Measurements from ENCODE around the gene GNG2.

GNG2 gene

DNA sequence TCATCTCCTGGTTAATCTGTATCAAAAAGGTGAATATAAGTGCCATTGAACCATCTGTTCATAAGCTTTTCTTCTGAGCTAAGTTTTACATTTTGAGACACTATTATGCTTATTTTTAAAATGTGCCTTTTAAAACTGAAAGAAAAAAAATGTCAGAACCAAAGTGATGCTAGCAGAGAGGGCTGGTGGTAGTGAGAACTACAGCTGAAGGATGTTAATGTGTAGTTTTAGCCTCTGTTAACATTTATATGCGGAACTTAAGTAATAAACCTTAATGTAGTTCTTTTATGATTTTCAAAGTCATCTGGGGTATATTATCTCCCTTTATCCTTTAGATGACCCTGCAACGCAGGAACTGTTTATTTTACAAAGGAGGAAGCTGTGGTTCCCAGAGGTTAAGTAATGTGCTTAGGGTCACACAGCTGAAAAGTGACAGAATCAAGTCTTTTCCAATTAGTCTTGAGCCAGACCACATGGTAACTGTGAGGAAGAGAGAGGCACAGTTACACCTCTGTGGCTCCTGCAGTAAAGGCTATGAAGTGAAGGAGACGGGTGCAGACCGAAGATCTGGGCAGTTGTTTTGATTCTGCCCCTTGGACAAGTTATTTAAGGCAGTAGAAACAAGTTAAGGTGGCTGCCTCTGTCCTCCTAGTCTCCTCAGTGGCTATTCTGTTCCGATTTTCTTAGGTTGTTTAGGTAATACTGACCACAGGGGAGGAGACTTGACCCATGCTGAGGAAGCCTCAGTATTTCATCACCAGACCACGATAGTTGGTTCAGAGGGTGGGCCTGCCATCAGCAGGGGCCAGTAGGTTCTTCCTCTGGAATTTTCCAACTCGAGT is 23.9 kb downstream of the GNG2 start:
- no peak for DNase-seq (ENCODE audit: extremely low read depth in 1 of 2, low read depth in 1 of 2)

DNA sequence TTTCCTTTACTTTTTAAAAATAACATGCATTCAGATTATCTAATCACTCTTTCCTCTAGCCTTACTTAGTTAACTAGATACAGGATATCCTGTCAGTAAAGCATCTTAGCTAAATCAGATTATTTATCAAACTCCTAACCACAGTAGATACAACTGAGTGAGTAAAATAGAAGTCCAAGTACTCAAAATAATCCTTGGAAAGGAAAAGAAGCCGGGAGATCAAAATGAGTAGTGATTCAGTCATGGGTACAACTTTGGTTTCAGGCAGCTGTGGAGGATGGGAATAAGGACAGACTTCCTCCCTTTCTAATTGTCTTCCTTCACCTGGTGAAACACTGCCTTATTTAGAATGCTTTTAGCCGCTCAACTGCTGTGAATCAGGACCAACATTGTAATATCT is 29.4 kb downstream of the GNG2 start:
- DNase-seq (ENCODE audit: extremely low read depth in 1 of 2, low read depth in 1 of 2) = no peak

DNA sequence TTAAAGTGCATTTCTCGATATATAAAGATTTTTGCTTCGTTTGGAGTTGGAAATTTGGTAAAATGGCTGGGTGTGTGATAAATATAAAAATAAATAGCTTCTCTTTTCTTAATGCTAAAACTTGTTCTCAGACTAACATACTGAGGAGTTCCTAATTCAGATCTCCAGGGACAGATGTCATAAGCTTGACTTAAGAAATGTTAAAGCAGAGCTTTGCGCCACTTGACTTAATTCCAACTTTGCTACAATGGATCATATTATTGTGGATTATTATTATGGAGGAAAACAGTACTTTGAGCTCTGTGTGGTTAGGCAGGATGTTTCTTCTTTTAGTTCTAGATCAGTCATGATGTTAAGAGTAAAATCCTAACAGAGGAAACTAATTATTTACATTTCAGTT is 33.8 kb downstream of the GNG2 start:
- no peak for DNase-seq (ENCODE audit: extremely low read depth in 1 of 2, low read depth in 1 of 2)

DNA sequence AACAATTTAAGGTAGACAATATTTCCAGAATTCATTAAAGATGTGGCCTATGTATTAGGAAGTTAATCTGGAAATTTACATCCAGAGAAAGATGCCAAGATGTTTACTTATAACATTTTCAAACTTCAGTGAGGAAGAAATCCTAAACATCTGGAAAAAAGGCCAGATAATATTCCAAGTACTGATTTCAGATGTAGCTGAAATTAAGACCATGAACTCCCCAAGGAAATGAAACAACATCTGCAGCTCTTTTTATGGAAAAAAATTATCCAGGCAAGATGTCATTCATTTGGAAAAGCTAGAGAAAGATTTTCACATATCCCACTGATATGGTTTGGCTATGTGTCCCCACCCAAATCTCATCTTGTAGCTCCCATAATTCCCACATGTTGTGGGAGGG is 35.0 kb downstream of the GNG2 start:
- DNase-seq (ENCODE audit: extremely low read depth in 1 of 2, low read depth in 1 of 2) = no peak

DNA sequence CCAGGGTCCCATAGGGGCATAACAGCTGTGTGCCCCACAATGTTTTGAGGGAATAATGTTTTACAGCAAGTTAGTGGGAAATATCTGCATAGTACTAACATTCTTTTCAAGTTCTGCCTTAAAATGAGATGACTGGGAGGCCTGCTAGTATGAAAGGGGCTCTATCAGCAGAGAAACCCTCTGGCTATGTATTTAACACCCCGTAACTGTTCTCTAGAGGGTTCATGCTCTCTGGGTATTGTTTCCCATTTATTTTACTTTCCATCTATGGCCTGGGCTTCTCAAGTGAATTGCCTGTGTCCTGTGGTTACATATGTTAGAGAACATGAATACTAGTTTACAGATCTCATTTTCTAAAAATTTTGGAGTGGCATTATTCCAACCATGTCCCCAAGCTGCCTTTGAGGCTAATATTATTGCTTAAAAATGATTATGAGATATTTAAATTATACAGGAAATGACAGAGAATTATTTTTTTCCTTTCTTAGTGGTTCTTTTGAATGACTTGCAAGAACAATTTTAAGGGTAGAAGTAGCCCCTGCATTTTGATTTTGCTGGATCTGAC is 37.5 kb downstream of the GNG2 start:
- no peak for DNase-seq (ENCODE audit: extremely low read depth in 1 of 2, low read depth in 1 of 2)

DNA sequence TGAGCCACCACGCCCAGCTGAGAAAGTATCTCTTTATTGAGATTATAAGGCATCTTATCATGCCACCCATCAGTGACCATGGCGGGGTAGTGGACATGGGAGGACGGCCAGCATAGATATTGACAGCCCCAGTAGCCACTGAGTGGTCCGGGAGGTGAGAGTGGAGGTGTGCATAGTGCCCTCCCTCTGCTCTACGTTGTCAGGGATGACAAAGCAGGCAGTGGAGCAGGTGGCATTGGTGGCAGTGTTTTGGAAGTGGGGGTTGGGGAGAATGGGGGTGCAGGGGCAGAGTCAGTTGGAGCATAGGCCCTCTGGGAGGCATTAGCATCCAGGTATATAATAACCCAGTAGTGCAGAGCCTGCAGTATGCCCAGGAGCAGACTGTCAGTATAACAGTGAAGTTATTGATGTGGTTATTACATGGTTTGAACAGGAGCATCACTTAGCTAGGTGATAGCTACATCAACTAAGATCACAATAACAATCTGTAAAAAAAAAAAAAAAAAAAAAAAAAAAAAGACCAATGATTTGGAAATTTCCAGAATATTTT is 41.1 kb downstream of the GNG2 start:
- no peak for DNase-seq (ENCODE audit: extremely low read depth in 1 of 2, low read depth in 1 of 2)

DNA sequence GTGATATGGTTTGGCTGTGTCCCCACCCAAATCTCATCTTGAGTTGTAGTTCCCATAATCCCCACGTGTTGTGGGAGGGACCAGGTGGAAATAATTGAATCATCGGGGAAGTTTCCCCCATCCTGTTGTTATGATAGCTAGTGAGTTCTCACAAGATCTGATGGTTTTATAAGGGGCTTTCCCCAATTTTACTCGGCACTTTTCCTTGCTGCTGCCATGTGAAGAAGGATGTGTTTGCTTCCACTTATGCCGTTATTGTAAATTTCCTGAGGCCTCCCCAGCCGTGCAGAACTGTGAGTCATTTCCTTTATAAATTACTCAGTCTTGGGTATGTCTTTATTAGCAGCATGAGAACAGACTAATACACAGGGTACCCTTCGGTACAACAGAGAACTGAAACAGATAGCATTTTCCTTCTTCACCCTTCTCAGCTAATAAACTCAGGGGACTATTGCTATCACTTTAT is 45.3 kb downstream of the GNG2 start:
- DNase-seq (ENCODE audit: extremely low read depth in 1 of 2, low read depth in 1 of 2) = peak; percentile 25 to 33

DNA sequence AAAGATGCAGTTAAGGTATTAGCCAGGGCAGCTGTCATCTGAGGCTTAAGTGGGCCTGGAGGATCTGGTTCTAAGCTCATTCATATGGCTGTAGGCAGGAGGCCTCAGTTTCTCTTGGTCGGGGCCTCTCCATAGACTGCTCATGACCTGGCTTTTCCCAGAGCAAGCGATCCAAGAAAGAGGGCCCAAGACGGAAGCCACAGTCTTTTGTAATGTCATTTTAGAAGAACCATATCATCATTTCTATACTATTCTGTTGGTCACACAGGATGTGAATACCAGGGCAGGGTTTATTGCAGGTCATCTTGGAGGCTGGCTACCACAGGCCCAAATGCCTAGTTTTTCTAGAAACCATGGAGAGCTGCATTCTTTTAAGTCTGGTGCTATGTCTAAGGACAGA is 47.7 kb downstream of the GNG2 start:
- no peak for DNase-seq (ENCODE audit: extremely low read depth in 1 of 2, low read depth in 1 of 2)

DNA sequence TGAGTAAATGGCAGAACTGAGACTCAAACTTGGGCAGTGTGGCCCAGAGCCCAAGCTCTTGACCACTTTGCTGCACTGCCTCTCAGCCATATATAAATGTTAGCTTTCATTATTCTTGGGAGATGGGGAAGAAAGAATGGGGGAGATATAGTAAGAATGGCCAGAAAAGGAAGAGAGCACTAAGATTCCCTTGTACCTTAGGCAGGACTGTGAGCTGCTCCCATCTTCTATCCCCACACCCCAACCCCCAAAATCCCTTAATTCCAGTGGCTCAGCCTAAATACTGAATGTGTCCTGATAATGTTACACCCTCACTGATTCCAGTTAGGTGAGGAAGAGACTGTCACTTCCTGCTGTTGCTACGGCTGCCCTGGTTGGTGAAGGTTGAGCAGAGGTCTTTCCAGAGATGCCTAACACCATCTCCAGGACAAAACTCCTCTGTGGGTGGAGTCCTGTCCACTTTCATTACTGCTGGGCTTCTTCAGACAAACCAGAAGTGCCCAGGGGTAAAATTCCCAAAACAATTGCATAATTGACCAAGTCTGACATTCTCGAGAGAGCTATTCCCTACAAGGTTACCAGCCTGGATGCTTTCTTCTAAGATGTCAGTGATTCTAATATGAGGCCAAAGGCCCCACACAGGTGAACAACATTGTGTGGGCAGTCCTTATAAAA is 51.8 kb downstream of the GNG2 start:
- DNase-seq (ENCODE audit: extremely low read depth in 1 of 2, low read depth in 1 of 2) = no peak

DNA sequence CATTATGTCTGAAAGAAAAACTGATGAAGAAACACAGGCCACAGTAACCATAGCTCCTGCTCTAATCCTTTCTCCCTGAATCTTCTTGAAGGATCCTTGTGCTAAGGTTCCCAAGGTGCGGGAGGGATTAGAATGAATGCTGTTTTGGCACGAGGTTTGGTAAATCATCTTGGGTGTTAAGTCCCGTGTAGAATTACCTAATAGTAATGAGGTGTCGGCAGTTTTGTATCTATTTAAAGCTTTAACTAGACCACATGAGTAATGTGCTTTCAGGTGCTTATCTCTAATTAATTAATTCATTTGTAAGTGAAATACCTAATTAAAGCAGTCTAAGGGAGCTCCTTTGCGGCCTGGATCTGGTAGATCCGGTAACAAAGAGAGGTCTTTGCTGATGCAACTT is 53.9 kb downstream of the GNG2 start:
- DNase-seq (ENCODE audit: extremely low read depth in 1 of 2, low read depth in 1 of 2) = no peak

DNA sequence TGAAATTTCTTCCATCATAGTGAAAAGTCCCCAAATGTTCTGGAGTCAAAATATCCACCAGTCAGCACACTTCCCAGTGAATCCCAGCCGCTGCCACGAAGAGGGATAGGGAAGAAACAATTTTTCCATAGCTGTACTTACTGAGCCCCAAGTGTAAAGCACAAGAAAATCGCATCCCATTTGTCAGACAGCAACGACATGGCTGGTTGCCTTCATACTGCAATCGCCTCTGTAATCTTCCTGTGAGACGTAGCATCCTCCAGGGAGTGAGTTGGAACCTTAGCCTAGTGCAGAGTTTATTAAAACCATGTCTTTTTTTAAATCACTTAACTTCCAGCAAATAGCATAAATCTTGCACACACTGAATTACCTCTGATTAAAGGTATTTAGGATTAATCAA is 56.8 kb downstream of the GNG2 start:
- no peak for DNase-seq (ENCODE audit: extremely low read depth in 1 of 2, low read depth in 1 of 2)

DNA sequence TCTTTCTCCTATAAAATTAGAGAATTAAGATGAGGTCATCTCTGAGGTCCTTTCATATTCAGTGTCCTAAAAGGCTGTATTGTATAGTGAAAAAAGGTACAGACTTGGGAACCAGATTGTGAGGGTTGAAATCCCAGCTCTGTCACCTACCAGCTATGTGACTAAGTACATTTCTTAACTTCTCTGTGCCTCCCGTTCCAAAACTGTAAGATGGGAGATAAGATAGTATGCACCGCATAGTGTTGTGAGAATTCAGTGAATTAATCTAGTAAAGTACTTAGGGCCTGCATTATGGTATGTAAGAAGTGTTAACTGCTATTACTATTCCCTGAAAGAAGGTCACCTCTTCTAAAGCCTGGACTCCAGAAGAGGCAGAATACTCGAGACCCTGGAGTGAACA is 60.6 kb downstream of the GNG2 start:
- DNase-seq (ENCODE audit: extremely low read depth in 1 of 2, low read depth in 1 of 2) = no peak

DNA sequence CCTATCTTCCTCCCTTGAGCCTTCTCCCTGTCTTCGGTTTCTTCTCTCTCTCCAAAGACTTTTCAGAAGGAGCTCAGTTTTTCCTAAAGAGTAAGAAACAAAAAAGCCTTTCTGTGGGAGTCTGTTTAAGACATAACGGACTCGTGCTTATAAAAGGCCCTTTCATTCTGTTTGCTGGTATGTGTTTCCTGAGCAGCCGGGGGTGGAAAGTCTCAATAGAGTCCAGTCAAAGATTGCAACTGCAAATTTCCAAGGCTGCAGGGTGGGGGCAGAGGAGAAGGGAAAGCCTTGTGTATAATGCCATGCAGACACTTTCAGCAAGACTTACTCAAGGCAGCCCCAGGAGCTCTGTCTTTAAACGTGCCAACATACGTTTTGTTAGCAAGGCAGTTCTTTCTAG is 62.2 kb downstream of the GNG2 start:
- no peak for DNase-seq (ENCODE audit: extremely low read depth in 1 of 2, low read depth in 1 of 2)

DNA sequence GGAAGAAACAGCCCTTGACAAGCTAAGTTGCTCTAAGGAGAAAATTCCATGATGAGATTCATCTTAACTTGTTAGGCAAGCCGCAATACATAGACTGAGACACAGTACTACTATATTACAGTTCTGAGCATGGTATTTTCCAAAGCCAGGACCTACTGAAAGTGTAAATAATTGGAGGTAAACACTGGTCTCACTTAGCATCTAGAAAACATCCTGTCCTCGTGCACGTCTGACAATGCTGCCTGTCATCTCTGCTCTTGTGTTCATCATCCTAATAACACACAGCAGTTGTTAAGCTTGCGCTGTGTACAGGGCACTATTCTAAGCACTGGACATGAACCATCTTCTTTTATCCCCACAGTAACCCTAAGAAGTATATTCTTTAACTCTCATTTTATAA is 64.2 kb downstream of the GNG2 start:
- DNase-seq (ENCODE audit: extremely low read depth in 1 of 2, low read depth in 1 of 2) = no peak

DNA sequence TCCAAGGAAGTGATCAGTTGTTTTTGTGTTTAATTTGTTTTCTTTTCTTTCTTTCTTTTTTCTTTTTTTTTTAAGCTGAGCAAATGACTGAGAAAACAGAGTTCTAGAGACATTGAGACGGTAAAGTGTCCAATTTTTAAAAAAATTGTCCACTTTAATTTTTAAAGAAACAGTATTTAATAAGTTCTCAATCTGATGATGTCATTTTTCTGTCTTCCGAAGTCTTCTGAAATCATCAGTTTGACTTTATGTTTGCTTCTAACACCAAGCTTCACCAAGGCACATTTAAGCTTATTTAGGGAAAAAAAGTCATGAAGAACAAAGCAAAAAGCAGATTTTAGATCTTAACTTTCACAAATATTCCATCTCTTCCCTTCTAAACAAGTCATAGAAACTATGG is 65.6 kb downstream of the GNG2 start:
- DNase-seq (ENCODE audit: extremely low read depth in 1 of 2, low read depth in 1 of 2) = no peak

DNA sequence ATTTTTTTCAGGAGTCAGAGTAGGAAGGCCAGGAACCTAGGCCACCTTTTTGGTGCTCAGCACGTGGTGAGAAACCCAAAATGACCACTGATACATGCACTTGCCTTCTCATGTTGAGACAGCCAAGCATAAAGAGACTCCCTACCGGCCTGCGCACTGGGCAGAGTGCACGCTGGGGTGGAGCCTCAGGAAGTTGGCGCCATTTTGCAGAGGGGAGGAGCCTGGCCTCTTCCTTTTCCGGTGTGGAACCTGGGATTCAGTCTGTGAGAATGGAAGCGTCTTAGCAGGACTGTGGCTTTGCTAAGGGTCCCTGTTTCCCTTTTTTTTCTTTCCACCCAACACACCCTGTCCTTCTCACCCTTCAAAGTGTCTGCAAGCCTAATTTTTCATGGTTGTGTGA is 66.0 kb downstream of the GNG2 start:
- no peak for DNase-seq (ENCODE audit: extremely low read depth in 1 of 2, low read depth in 1 of 2)

DNA sequence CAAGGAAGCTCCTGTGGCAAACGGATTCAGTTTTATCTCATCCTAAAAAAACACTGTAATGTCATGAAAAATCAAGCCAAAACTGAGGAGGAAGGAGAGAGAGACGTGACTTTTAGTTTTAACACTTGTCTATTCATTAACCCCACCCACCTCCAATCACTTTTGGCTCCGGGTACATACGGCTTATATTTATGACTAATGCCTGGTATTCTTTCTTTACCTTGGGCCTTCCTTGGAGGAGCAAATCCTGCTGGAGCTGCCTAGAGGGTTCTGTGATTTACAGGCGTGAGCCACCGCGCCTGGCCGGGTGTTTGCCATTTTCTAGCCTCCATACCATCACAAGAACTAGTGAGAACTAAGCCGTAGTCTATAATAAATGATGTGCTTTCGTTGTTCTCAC is 68.2 kb downstream of the GNG2 start:
- DNase-seq (ENCODE audit: extremely low read depth in 1 of 2, low read depth in 1 of 2) = no peak

DNA sequence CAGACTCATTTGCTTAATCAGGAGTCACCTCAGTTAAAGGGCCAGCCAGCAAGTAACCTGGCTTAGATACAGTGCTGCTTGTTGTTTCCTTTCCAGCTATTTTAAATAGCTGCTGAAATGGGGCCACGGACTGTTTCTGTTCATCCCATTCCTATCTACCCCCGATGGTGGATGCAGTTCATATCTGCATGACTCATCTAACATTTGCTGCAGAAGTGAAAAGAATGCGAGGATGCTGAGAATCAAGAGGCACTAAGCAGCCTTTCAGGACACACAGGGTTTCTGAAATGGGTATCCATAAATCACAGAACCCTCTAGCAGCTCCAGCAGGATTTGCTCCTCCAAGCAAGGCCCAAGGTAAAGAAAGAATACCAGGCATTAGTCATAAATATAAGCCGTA is 68.8 kb downstream of the GNG2 start:
- no peak for DNase-seq (ENCODE audit: extremely low read depth in 1 of 2, low read depth in 1 of 2)

DNA sequence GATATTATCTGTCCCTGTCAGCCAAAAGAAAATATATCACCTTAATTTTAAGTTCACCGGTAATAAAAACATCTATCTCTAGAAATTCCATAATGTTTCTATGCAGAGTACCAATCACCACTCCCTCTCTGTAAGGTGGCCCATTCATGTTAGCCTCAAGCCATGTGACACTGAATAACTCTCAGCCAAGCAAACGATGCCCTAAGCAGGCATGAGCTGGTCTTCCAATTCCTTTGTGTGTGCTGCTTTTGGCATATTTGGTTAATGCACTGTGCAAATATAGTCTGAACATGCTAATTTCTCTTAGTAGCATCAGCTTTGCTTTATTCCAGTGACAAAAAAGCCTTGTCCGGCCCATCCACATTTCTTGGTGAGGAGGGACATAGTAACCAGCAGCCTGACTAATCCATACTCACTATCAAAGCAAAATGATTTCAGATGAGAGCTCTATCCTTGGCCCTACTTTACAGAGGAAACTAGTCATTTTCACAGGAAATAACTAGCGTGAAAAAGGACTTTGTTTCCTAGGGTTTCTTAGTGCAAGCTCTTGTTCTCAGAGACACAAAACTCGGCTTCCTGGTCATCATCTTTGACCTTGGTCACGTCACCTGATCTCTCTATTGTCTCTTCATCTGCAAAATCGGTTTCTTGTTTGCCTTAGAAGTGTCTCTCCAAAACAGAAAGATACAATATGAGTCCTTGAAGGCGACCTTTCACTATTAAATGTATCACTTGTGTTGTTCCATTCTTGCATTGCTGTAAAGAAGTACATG is 69.7 kb downstream of the GNG2 start:
- no peak for DNase-seq (ENCODE audit: extremely low read depth in 1 of 2, low read depth in 1 of 2)

DNA sequence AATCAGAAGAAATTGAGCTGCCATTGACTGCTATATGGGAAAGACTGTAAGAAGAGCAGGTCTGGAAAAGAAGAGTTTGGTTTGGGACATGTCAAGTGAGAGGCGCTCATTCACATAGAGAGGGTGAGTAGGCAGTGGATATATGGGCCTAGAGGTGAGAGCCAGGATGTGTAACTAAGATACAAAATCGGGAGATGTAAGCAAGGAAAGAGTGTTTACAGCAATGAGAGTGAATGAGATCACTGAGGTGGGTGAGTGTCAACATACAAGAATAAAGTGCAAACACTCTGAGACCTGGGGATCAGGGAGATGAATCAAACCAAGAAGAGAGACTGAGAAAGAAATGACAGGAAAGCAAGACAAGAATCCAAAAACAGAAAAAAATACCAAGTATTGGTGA is 70.9 kb downstream of the GNG2 start:
- DNase-seq (ENCODE audit: extremely low read depth in 1 of 2, low read depth in 1 of 2) = no peak

DNA sequence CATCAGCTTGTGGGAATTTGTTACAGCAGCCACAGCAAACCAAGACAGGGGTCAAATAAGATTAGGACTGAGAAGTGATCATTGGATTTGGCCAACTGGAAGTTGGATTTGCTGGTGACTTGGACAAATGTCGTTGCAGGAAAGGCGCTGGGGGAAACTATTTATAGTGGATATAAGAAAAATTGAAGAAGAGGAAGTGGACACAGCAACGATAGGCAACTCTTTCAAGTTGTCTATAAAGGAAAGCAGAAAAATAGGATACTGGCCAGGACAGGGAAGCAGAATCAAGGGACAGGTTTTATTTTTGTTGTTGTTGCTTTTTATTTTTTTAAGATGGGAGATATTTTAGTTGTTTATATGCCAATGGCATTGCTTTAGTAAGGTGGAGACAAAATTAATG is 72.8 kb downstream of the GNG2 start:
- DNase-seq (ENCODE audit: extremely low read depth in 1 of 2, low read depth in 1 of 2) = no peak
